Endothelial cell of umbilical vein (primary cell): ENCODE measurements around the gene ISG15.
"Not testable (repeated sequence)": the region's sequence is repeated elsewhere in the genome, so short reads cannot be mapped to it uniquely, and the experiment has no call there.

Experiments used
- CTCF ChIP-seq, 2 donors: IDR thresholded peaks; 1 replicate in 1 of 2; 2 replicates in 1 of 2; pipeline ENCODE4 v1.5.1; 2011; ENCODE audit warnings: low read length in 2 of 2, mild to moderate bottlenecking in 2 of 2, moderate library complexity in 2 of 2, control low read depth in 1 of 2, inconsistent platforms in 1 of 2, low read depth in 1 of 2; ENCODE audit not compliant: insufficient read depth in 1 of 2; ENCODE audit errors: extremely low read depth in 1 of 2
- FOS ChIP-seq: IDR thresholded peaks from 2 replicates; pipeline ENCODE4 v1.6.1; 2011; ENCODE audit warnings: mild to moderate bottlenecking, low read length, moderate library complexity, borderline replicate concordance; ENCODE audit not compliant: insufficient read depth
- POLR2A ChIP-seq: IDR thresholded peaks from 2 replicates; pipeline ENCODE4 v1.6.1; 2012; ENCODE audit warnings: low read depth, mild to moderate bottlenecking, control low read depth, low read length

DNA sequence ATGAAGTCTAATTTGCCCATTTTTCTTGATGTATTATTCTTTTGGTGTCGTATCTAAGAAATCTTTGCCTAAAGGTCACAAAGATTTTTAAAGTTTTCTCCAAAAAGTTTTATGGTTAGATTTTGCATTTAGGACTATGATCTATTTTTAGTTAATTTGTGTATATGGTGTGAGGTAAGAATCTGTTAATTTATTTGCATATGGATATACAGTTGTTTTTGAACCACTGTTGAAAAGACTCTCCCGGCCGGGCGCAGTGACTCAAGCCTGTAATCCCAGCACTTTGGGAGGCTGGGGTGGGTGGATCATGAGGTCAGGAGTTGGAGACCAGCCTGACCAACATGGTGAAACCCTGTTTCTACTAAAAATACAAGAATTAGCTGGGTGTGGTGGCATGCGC, 25.2 kb upstream of the ISG15 start:
- TF ChIP-seq CTCF (IDR thresholded peaks at IDR 0.05; ENCODE audit: extremely low read depth in 1 of 2, insufficient read depth in 1 of 2, low read depth in 1 of 2, low read length in 2 of 2); POLR2A; FOS: not testable (repeated sequence)
